Skeletal muscle tissue (tissue), 4 donors: ENCODE measurements around the gene CDH1. TPM values are rescaled to one million over a fixed set of nuclear protein-coding genes. Genes with fewer than 3 reads are reported as not detected.
"Not testable (repeated sequence)": the region's sequence is repeated elsewhere in the genome, so short reads cannot be mapped to it uniquely, and the experiment has no call there.

Experiments
- H3K27ac ChIP-seq: one replicate; pipeline ENCODE4 v1.7.0; 2013; ENCODE audit warnings: mild to moderate bottlenecking, low read depth, low read length, inconsistent platforms
- H3K27me3 ChIP-seq, 3 donors: one replicate each; pipeline ENCODE4 v1.7.0; 2013; ENCODE audit warnings: low read length in 3 of 3; ENCODE audit not compliant: control insufficient read depth in 3 of 3, insufficient read depth in 3 of 3
- H3K36me3 ChIP-seq, 3 donors: one replicate each; pipeline ENCODE4 v1.7.0; 2013; ENCODE audit warnings: low read length in 3 of 3; ENCODE audit not compliant: control insufficient read depth in 3 of 3, insufficient read depth in 3 of 3
- H3K4me1 ChIP-seq, 3 donors: one replicate each; pipeline ENCODE4 v1.7.0; 2013; ENCODE audit warnings: low read length in 3 of 3, mild to moderate bottlenecking in 3 of 3; ENCODE audit not compliant: control insufficient read depth in 3 of 3, insufficient read depth in 3 of 3
- H3K4me3 ChIP-seq, 3 donors: one replicate each; pipeline ENCODE4 v1.7.0; 2013; ENCODE audit warnings: low read length in 3 of 3
- H3K9ac ChIP-seq, 3 donors: one replicate each; pipeline ENCODE4 v1.7.0; 2013; ENCODE audit warnings: low read length in 3 of 3, mild to moderate bottlenecking in 3 of 3, moderate library complexity in 2 of 3, low read depth in 1 of 3
- H3K9me3 ChIP-seq, 3 donors: one replicate each; pipeline ENCODE4 v1.7.0; 2013; ENCODE audit warnings: low read length in 3 of 3; ENCODE audit not compliant: control insufficient read depth in 3 of 3
- total RNA-seq: library from RNA; depleted of rRNA; stranded (reverse); fragments of >200 nt; gene quantifications from one replicate; pipeline ENCODE4 v1.2.3, GENCODE V29; 2014
- donor health status: Osteomylitis.

The CDH1 gene
- total RNA-seq, 1 donor from 2014 or later = 3.7 TPM

- Histone ChIP-seq H3K4me1 (no peaks in the 10 kb centered on the region), H3K9me3 (no peaks in the 10 kb centered on the region), H3K27ac (no peak overlapping the region), H3K27me3 (peaks cover 12 to 19% (median 14%) of the 10 kb centered on the region in 3 donors), H3K4me3 (no peak overlapping the region), H3K36me3 (no peaks in the 10 kb centered on the region), H3K9ac (no peak overlapping the region)
Observed at GRCh38 chr16:68711421-68712139, 25.5 kb upstream of the CDH1 start.

DNA sequence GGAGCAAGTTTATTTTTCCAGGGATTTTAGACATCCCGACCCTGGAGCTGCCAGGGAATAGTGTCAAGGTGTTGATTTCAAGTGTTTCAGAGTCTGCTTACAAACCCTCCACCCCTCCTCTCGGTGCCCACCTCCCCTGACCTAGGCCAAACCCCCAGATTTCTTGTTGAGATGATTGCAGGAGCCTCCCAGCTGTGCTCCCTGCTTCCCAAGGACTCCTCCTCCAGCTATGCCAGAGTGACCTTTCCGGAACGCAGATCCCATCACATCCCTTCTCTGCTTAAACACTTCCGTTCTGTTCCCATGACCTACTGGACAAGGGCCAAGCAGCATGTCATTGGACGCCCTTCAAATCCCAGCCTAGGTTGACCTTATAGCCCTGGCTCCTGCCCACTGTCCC lies 23.7 kb upstream of the CDH1 start:
- no peaks in the 10 kb centered on the region for H3K36me3 ChIP-seq
- H3K4me1 ChIP-seq = no peaks in the 10 kb centered on the region
- H3K9me3 ChIP-seq = peaks cover 0 to 2% (median 0%) of the 10 kb centered on the region in 3 donors
- peaks cover 12 to 15% (median 14%) of the 10 kb centered on the region in 3 donors for H3K27me3 ChIP-seq
- H3K4me3 ChIP-seq = no peak overlapping the region
- H3K27ac ChIP-seq = no peak overlapping the region
- no peak overlapping the region for H3K9ac ChIP-seq

GRCh38 chr16:68715471-68715870 lies 21.6 kb upstream of the CDH1 start:
- no peak overlapping the region for H3K27ac ChIP-seq
- peaks cover 7 to 14% (median 8%) of the 10 kb centered on the region in 3 donors for H3K27me3 ChIP-seq
- no peaks in the 10 kb centered on the region for H3K36me3 ChIP-seq
- no peaks in the 10 kb centered on the region for H3K4me1 ChIP-seq
- no peak overlapping the region for H3K9ac ChIP-seq
- peaks cover 0 to 2% (median 0%) of the 10 kb centered on the region in 3 donors for H3K9me3 ChIP-seq
- H3K4me3 ChIP-seq = no peak overlapping the region

GRCh38 chr16:68716516-68716915 lies 20.6 kb upstream of the CDH1 start:
- H3K9ac ChIP-seq, H3K36me3 ChIP-seq: not testable (repeated sequence)

DNA sequence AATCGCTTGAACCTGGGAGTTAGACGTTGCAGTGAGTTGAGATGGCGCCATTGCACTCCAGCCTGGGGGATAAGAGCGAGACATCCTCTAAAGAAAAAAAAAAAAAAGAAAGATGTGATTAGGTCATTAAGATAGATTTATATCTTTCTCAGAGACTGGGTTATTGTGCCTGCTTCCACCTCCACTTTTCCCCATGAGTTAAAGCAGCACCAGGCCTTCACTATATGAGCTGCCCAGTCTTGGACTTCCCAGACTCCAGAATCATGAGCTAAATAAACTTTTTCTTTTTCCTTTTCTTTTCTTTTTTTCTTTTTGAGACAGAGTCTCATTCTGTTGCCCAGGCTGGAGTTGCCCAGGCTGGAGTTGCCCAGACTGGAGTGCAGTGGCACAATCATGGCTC lies 19.4 kb upstream of the CDH1 start:
- H3K9ac ChIP-seq = no peak overlapping the region
- no peak overlapping the region for H3K27ac ChIP-seq
- H3K4me3 ChIP-seq = no peak overlapping the region
- H3K36me3 ChIP-seq = no peaks in the 10 kb centered on the region
- peaks cover 0 to 5% (median 3%) of the 10 kb centered on the region in 3 donors for H3K27me3 ChIP-seq
- H3K9me3 ChIP-seq = peaks cover 0 to 2% (median 0%) of the 10 kb centered on the region in 3 donors
- no peaks in the 10 kb centered on the region for H3K4me1 ChIP-seq

More at GRCh38 chr16:68716516-68716915, 20.6 kb upstream of the CDH1 start:
- not testable (repeated sequence) for H3K27me3 ChIP-seq, H3K4me3 ChIP-seq, H3K9me3 ChIP-seq, H3K27ac ChIP-seq, H3K4me1 ChIP-seq

DNA sequence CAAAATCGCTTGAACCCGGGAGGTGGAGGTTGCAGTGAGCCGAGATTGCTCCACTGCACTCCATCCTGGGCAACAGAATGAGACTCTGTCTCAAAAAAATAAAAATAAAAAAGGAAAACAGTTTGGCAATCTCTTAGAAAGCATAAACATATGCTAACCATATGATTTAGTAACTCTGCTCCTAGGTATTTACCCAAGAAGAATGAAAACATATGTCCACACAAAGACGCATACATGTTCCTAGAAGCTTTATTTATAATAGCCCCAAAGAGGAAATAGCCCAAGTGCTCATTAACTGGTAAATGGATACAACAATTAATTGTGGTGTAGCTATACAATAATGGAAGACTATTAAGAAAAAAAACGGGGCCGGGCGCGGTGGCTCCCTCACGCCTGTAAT lies 18.5 kb upstream of the CDH1 start:
- H3K9ac ChIP-seq = no peak overlapping the region
- no peaks in the 10 kb centered on the region for H3K36me3 ChIP-seq
- H3K4me3 ChIP-seq = no peak overlapping the region
- H3K9me3 ChIP-seq = peaks cover 0 to 2% (median 0%) of the 10 kb centered on the region in 3 donors
- H3K27ac ChIP-seq = no peak overlapping the region
- no peaks in the 10 kb centered on the region for H3K4me1 ChIP-seq
- H3K27me3 ChIP-seq = peaks cover 0 to under 1% (median under 1%) of the 10 kb centered on the region in 3 donors

GRCh38 chr16:68719993-68720489 lies 17.1 kb upstream of the CDH1 start:
- H3K9ac ChIP-seq = no peak overlapping the region

GRCh38 chr16:68722119-68723024 lies 14.7 kb upstream of the CDH1 start:
- Histone ChIP-seq H3K9me3 (no peaks in the 10 kb centered on the region), H3K4me3 (no peak overlapping the region), H3K9ac (no peak overlapping the region), H3K27me3 (no peaks in the 10 kb centered on the region), H3K27ac (no peak overlapping the region), H3K4me1 (no peaks in the 10 kb centered on the region), H3K36me3 (no peaks in the 10 kb centered on the region)

More at GRCh38 chr16:68719993-68720489, 17.1 kb upstream of the CDH1 start:
- no peaks in the 10 kb centered on the region for H3K4me1 ChIP-seq
- H3K27me3 ChIP-seq = no peaks in the 10 kb centered on the region
- H3K27ac ChIP-seq = no peak overlapping the region
- no peak overlapping the region for H3K4me3 ChIP-seq
- peaks cover 0 to 2% (median 0%) of the 10 kb centered on the region in 3 donors for H3K9me3 ChIP-seq
- no peaks in the 10 kb centered on the region for H3K36me3 ChIP-seq

- no peak overlapping the region for H3K9ac ChIP-seq
- no peaks in the 10 kb centered on the region for H3K27me3 ChIP-seq
- no peak overlapping the region for H3K27ac ChIP-seq
- H3K36me3 ChIP-seq = no peaks in the 10 kb centered on the region
- H3K4me1 ChIP-seq = no peaks in the 10 kb centered on the region
- H3K4me3 ChIP-seq = no peak overlapping the region
- no peaks in the 10 kb centered on the region for H3K9me3 ChIP-seq
Observed at GRCh38 chr16:68724797-68725196, 12.3 kb upstream of the CDH1 start.

GRCh38 chr16:68728523-68728922 lies 8.6 kb upstream of the CDH1 start:
- H3K27me3 ChIP-seq = peaks cover 3 to 8% (median 5%) of the 10 kb centered on the region in 3 donors
- H3K36me3 ChIP-seq = no peaks in the 10 kb centered on the region
- H3K4me1 ChIP-seq = no peaks in the 10 kb centered on the region
- H3K4me3 ChIP-seq = no peak overlapping the region
- H3K9ac ChIP-seq = no peak overlapping the region
- no peak overlapping the region for H3K27ac ChIP-seq
- no peaks in the 10 kb centered on the region for H3K9me3 ChIP-seq
